Thyroid gland (tissue), 4 donors: ENCODE measurements around the gene IGSF9B. TPM values are rescaled to one million over a fixed set of nuclear protein-coding genes. Genes with fewer than 3 reads are reported as not detected.

Source experiments
- DNase-seq, 2 donors: peaks; one replicate each; pipeline ENCODE4 v3.0.0-alpha.2; 2019
- H3K27ac ChIP-seq, 3 donors: fragments of 200-600 bp; sonication (generic); 1 replicate in 2 of 3; 2 replicates in 1 of 3; pipeline ENCODE4 v1.5.1; 2016 to 2019; ENCODE audit warnings: mild to moderate bottlenecking in 1 of 3, moderate library complexity in 1 of 3
- H3K27me3 ChIP-seq: fragments of 200-600 bp; sonication (generic); one replicate; pipeline ENCODE4 v1.5.1; 2019
- H3K36me3 ChIP-seq, 2 donors: fragments of 200-600 bp; sonication (generic); one replicate each; pipeline ENCODE4 v1.5.1; 2016 to 2019
- H3K4me1 ChIP-seq, 2 donors: fragments of 200-600 bp; sonication (generic); one replicate each; pipeline ENCODE4 v1.5.1; 2017 to 2019
- H3K4me3 ChIP-seq, 3 donors: fragments of 200-600 bp; sonication (generic); replicated peaks in 1 of 3; 1 replicate in 2 of 3; 2 replicates in 1 of 3; pipeline ENCODE4 v1.5.1; 2016; ENCODE audit warnings: mild to moderate bottlenecking in 1 of 3
- H3K9me3 ChIP-seq: fragments of 200-600 bp; sonication (generic); one replicate; pipeline ENCODE4 v1.5.1; 2017
- CTCF ChIP-seq, 6 experiments: fragments of 200-600 bp in 3 of 6; fragments of 450-650 bp in 3 of 6; sonication (generic) in 3 of 6; IDR thresholded peaks; one replicate each; pipeline ENCODE4 v1.5.1; 2016 to 2019; ENCODE audit warnings: antibody characterized with exemption in 6 of 6, mild to moderate bottlenecking in 2 of 6, inconsistent platforms in 1 of 6, moderate library complexity in 1 of 6
- POLR2A ChIP-seq, 2 donors: fragments of 450-650 bp; IDR thresholded peaks; one replicate each; pipeline ENCODE4 v1.6.1; 2017; ENCODE audit warnings: antibody characterized with exemption in 2 of 2, mild to moderate bottlenecking in 2 of 2, moderate library complexity in 1 of 2
- WGBS, 2 donors: methylation state at CpG; one replicate each; pipeline ENCODE4 v1.1.5; 2017; 5-methylcytosine and 5-hydroxymethylcytosine counted together
- intact Hi-C: fragments of 100-400 bp; cut with DNase I; formaldehyde crosslinking; loops from one replicate; pipeline ENCODE4 v1.15.1; 2023
- total RNA-seq, 4 donors: library from RNA; depleted of rRNA; stranded (reverse); fragments of >200 nt; gene quantifications; one replicate each; pipeline ENCODE4 v1.2.3, GENCODE V29; 2016

IGSF9B gene
- total RNA-seq, 4 donors from 2014 or later = 9.7 to 36.5 (median 13.8) TPM

GRCh38 chr11:133898770-133899115, 58.0 kb downstream of the IGSF9B start:
- TF ChIP-seq CTCF (IDR thresholded peaks at IDR 0.05) (no peak), POLR2A (IDR thresholded peaks at IDR 0.05) (no peak)
- 95 to 97% methylated on average over 5 of the region's 5 CpGs for WGBS, 2 donors
- intact Hi-C loops = no loop called here
- no peaks in the 10 kb centered on the region for H3K9me3 ChIP-seq
- H3K27ac ChIP-seq = no peak overlapping the region
- H3K36me3 ChIP-seq = no peaks in the 10 kb centered on the region
- H3K4me1 ChIP-seq = no peaks in the 10 kb centered on the region
- H3K27me3 ChIP-seq = no peaks in the 10 kb centered on the region
- H3K4me3 ChIP-seq = no peak overlapping the region
- DNase-seq = no peak

GRCh38 chr11:133898031-133898769, 58.6 kb downstream of the IGSF9B start:
- intact Hi-C loops = no loop called here
- no peaks in the 10 kb centered on the region for H3K27me3 ChIP-seq
- no peaks in the 10 kb centered on the region for H3K36me3 ChIP-seq
- no peak overlapping the region for H3K27ac ChIP-seq
- H3K4me1 ChIP-seq = no peaks in the 10 kb centered on the region
- WGBS, 2 donors = 83 to 86% methylated on average over 17 of the region's 17 CpGs
- no peak overlapping the region for H3K4me3 ChIP-seq
- no peak for DNase-seq
- H3K9me3 ChIP-seq = no peaks in the 10 kb centered on the region
- no peak for TF ChIP-seq CTCF (IDR thresholded peaks at IDR 0.05)
- no peak for TF ChIP-seq POLR2A (IDR thresholded peaks at IDR 0.05)

DNA sequence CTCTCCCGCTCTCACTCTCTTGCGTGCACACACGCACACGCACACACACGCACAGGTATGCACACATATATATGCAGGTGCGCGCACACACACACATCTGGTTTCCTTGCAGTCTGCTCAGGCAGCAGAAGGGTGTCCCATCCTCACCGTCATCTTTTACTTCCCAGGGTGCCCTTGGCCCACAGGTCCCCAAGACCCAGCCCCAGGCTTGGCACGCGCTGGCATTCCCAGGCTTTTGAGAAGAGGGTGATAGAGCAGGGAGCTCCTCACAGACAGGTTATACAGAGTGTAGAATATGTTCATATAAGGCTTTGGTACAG, 59.5 kb downstream of the IGSF9B start:
- WGBS, 2 donors = 91 to 92% methylated on average over 10 of the region's 10 CpGs
- intact Hi-C loops = no loop called here
- no peaks in the 10 kb centered on the region for H3K36me3 ChIP-seq
- H3K4me1 ChIP-seq = no peaks in the 10 kb centered on the region
- H3K27me3 ChIP-seq = no peaks in the 10 kb centered on the region
- no peak overlapping the region for H3K4me3 ChIP-seq
- TF ChIP-seq POLR2A (IDR thresholded peaks at IDR 0.05) = no peak
- no peak for TF ChIP-seq CTCF (IDR thresholded peaks at IDR 0.05)
- no peak for DNase-seq
- no peak overlapping the region for H3K27ac ChIP-seq
- H3K9me3 ChIP-seq = no peaks in the 10 kb centered on the region

- no peak for DNase-seq
- no peaks in the 10 kb centered on the region for H3K4me1 ChIP-seq
- no peaks in the 10 kb centered on the region for H3K27me3 ChIP-seq
- H3K36me3 ChIP-seq = no peaks in the 10 kb centered on the region
- intact Hi-C loops = no loop called here
- TF ChIP-seq CTCF (IDR thresholded peaks at IDR 0.05) = no peak
- no peak for TF ChIP-seq POLR2A (IDR thresholded peaks at IDR 0.05)
- no peaks in the 10 kb centered on the region for H3K9me3 ChIP-seq
- H3K4me3 ChIP-seq = no peak overlapping the region
- 89 to 93% methylated on average over 10 of the region's 10 CpGs for WGBS, 2 donors
- no peak overlapping the region for H3K27ac ChIP-seq
These were observed 60.0 kb downstream of the IGSF9B start for GRCh38 chr11:133896642-133897330.

- TF ChIP-seq POLR2A (IDR thresholded peaks at IDR 0.05) (no peak), CTCF (IDR thresholded peaks at IDR 0.05) (no peak)
- DNase-seq = no peak
These were observed 60.7 kb downstream of the IGSF9B start for GRCh38 chr11:133896028-133896427.

More at GRCh38 chr11:133896028-133896427, 60.7 kb downstream of the IGSF9B start:
- intact Hi-C loops = no loop called here
- Histone ChIP-seq H3K4me3 (no peak overlapping the region), H3K9me3 (no peaks in the 10 kb centered on the region), H3K27me3 (no peaks in the 10 kb centered on the region), H3K36me3 (no peaks in the 10 kb centered on the region), H3K4me1 (no peaks in the 10 kb centered on the region), H3K27ac (no peak overlapping the region)
- WGBS, 2 donors = 83 to 84% methylated on average over 7 of the region's 7 CpGs
